K562 treated with DMSO at 1 percent for 48 hours (cell line): ENCODE results near the gene PCDHGA6. TPM values are rescaled to one million over a fixed set of nuclear protein-coding genes. Genes with fewer than 3 reads are reported as not detected.

Source experiments
- total RNA-seq: library from RNA; unstranded; fragments of 300-600 nt; gene quantifications from 2 replicates; pipeline ENCODE4 v1.2.3, GENCODE V29; 2022; ENCODE audit warnings: low replicate concordance; ENCODE audit errors: extremely low read depth

The PCDHGA6 gene
- not detected in 2 replicates for total RNA-seq

GRCh38 chr5:141373673-141374317 is at the start of gene PCDHGA6:
Gene PCDHGA6 (plus strand): TSS chr5:141373891. CDS start chr5:141374084, 193 bp downstream.

DNA sequence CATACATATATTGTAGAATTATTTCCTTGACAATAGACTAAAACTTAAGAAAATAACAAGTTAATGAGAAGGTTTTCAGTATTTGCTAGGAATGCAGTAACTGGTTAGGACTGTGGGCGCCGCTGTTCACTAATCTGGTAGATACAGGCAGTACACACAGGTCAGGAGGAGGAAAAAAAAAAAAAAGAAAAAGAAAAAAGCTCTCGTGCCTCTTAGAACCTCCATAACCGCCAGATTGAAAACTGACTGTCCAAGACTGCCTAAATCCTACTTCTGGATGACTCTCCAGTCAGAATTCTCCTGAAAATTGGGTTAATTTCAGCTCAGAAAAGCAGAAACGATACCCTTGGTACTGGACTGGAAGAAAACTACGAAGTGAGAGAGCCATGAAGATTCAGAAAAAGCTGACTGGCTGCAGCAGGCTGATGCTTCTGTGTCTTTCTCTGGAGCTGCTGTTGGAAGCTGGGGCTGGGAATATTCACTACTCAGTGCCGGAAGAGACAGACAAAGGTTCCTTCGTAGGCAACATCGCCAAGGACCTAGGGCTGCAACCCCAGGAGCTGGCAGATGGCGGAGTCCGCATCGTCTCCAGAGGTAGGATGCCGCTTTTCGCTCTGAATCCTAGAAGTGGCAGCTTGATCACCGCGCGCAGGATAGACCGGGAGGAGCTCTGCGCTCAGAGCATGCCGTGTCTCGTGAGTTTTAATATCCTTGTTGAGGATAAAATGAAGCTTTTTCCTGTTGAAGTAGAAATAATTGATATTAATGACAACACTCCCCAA is 43.2 kb upstream of the PCDHGA6 start, which contains the start of gene PCDHGA1:
Gene PCDHGA1, plus strand, starts transcription at position 216 of the 782 bp plus-strand sequence.

GRCh38 chr5:141338538-141339306 is 35.0 kb upstream of the PCDHGA6 start, which contains the start of gene PCDHGA2:
Gene PCDHGA2 (plus strand): TSS chr5:141338760.

GRCh38 chr5:141343242-141343952 is 30.3 kb upstream of the PCDHGA6 start, which contains the start of gene PCDHGA3:
Gene PCDHGA3 (plus strand): TSS chr5:141343829. CDS start chr5:141344034, 205 bp downstream.

GRCh38 chr5:141349917-141350619 is 23.6 kb upstream of the PCDHGA6 start, which contains the start of gene PCDHGB1:
Gene PCDHGB1 (plus strand): TSS chr5:141350099. CDS start chr5:141350261, 162 bp downstream.

DNA sequence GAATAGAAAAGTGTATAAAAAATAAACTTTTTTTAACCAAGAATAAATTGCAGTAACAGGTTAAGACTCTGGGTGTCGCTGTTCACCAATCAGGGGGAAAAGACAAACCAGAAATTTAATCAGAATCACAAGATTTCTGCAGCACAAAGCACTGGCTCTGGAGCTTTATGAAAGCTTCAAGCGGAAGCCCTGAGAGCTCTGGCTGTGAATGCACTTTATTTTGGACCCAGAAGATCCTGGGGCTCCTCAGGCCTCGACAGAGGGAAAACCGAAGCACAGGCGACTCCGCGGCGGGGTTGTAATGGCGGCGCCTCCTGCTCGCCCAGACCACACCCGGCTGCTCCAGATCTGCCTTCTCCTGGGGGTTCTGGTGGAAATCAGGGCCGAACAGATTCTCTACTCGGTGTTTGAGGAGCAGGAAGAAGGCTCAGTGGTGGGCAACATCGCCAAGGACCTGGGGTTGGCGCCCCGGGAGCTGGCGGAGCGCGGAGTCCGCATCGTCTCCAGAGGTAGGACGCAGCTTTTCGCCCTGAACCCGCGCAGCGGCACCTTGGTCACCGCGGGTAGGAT is 18.7 kb upstream of the PCDHGA6 start, which contains the start of gene PCDHGA4:
Gene PCDHGA4, plus strand, starts transcription at position 122 of the 570 bp plus-strand sequence. Its CDS starts 87 bp downstream, at position 209.

DNA sequence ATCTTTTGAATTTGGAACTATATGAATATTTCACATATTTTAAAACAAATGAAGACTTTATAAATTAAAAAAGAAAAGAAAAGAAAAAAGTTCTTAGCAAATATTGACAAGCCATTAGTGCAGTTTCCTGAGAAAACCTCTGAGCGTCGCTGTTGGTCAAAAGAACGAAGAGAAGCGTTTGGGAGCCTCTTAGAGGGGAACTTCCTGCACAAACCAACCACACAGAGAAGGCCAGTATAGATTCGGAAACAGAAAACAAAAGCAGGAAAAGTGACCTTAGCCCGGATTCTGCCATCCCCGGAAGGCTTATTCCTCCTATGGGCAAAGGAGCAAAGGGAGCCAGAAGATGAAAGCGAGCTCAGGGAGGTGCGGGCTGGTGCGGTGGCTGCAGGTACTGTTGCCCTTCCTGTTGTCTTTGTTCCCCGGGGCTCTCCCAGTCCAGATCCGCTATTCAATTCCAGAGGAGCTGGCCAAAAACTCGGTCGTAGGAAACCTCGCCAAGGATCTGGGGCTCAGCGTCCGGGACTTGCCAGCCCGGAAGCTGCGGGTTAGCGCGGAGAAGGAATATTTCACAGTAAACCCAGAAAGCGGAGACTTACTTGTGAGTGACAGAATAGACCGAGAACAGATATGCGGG is 13.8 kb upstream of the PCDHGA6 start, which contains the start of gene PCDHGB2:
Gene PCDHGB2, plus strand, starts transcription at position 205 of the 637 bp plus-strand sequence. Its CDS starts 142 bp downstream, at position 347.

DNA sequence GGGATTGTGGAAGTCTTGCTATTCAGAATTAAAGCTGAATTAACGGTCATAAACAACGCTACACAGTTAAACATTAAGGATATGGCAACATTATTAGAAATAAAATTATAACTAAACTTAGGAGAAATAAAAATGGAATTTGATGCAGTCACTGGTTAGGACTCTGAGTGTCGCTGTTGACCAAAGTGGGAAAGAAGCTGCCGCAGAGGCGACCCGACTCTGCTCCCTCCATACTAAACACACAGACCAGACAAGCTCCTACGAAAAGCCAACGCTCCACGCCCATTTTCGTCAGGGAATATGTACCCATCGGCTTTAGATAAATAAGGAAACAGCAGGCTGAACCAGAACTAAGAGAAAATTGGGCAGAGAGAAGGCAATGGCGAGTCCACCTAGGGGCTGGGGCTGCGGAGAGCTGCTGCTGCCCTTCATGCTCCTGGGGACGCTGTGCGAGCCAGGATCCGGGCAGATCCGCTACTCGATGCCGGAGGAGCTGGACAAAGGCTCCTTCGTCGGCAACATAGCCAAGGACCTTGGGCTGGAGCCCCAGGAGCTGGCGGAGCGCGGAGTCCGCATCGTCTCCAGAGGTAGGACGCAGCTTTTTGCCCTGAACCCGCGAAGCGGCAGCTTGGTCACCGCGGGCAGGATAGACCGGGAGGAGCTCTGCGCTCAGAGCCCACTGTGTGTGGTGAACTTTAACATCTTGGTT is 9.6 kb upstream of the PCDHGA6 start, which contains the start of gene PCDHGA5:
Gene PCDHGA5, plus strand, starts transcription at position 211 of the 709 bp plus-strand sequence. Its CDS starts 169 bp downstream, at position 380.

DNA sequence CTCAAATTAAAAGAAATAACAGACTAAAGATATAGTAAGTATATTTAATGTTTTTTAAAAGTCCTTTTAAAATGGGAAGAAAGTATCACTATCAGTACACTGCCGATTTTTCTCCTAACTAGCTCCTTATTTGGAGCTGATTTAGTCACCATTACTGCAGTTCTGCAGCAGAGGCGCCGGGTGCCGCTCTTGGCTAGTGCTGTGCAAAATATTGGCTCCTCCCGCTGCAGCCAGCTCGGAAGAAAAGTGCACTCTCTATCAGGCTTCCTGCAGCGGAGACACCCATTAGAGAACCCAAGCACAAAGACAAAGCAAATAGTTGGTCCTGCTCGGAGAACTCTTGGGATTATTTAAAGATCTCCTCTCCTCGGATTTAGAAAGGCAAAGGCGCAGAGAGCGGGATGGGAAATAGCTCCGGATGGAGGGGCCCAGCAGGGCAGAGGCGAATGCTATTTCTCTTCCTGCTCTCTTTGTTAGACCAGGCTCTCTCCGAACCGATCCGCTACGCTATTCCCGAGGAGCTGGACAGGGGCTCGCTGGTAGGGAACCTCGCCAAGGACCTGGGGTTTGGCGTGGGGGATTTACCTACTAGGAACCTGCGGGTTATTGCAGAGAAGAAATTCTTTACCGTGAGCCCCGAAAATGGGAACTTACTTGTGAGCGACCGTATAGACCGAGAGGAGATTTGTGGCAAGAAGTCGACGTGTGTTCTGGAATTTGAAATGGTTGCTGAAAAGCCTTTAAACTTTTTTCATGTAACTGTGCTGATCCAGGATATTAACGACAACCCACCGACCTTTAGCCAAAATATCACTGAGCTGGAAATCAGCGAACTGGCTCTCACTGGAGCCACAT is 3.5 kb upstream of the PCDHGA6 start, which contains the start of gene PCDHGB3:
Gene PCDHGB3, plus strand, starts transcription at position 249 of the 855 bp plus-strand sequence. Its CDS starts 153 bp downstream, at position 402.

DNA sequence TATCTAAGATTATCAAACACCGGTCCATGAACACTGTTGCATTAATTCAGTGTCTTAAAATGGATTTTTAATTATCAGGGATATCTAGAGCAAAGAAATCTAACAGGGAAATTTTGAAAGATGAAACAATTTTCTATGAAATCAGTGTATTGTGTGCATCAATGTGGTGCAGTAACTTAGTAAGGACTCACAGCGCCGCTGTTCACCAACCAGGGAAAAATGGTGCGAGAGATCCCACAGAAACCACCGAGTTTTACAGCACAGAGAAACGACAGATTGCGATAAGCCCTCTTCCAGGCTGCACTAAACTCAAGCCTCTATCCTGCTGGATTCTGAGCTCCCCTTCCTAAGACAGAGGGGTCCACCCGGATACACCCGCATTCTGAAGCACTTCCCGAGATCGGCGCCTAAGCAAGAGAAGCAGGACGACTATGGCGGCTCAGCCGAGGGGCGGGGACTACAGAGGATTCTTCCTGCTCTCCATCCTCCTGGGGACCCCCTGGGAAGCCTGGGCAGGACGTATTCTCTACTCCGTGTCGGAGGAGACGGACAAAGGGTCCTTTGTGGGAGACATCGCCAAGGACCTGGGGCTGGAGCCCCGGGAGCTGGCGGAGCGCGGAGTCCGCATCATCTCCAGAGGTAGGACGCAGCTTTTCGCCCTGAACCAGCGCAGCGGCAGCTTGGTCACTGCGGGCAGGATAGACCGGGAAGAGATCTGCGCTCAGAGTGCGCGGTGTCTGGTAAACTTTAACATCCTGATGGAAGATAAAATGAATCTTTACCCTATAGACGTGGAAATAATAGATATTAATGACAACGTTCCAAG is 9.0 kb downstream of the PCDHGA6 start, which contains the start of gene PCDHGA7:
Gene PCDHGA7, plus strand, starts transcription at position 274 of the 826 bp plus-strand sequence. Its CDS starts 158 bp downstream, at position 432.

GRCh38 chr5:141387557-141388311 is 14.0 kb downstream of the PCDHGA6 start, which contains the start of gene PCDHGB4:
Gene PCDHGB4 (plus strand): TSS chr5:141387698. CDS start chr5:141387885, 187 bp downstream.

GRCh38 chr5:141392429-141393198 is 18.9 kb downstream of the PCDHGA6 start, which contains the start of gene PCDHGA8:
Gene PCDHGA8 (plus strand): TSS chr5:141392633. CDS start chr5:141392814, 181 bp downstream.

GRCh38 chr5:141397756-141398551 is 24.3 kb downstream of the PCDHGA6 start, which contains the start of gene PCDHGB5:
Gene PCDHGB5 (plus strand): TSS chr5:141397947. CDS start chr5:141398128, 181 bp downstream.

DNA sequence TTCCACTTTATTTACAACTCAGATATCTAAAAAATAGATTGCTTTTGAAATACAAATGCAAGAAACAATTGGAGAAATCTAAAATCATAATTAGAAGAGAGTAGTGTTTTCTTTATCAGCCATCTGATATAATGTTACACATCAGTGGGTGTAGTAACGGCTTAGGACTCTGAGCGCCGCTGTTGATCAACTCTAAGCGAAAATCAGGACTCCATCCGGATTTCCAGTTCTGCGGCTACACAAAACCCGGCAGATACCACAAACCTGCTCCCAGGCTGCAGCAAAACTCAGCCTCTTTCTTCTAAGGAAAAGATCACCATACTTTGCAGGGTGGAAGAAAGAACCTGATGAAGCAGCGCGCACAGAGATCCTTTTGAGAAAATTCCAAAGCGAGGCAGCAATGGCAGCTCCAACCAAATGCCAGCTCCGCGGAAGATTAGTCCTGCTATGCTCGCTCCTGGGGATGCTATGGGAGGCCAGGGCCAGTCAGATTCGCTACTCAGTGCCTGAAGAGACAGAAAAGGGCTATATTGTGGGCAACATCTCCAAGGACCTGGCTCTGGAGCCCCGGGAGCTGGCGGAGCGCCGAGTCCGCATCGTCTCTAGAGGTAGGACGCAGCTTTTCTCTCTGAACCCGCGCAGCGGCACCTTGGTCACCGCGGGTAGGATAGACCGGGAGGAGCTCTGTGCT is 29.0 kb downstream of the PCDHGA6 start, which contains the start of gene PCDHGA9:
Gene PCDHGA9, plus strand, starts transcription at position 226 of the 691 bp plus-strand sequence. Its CDS starts 175 bp downstream, at position 401.

